SH-SY5Y (cell line): ENCODE measurements around the gene DNAJC1.

Experiments
- GATA2 ChIP-seq: IDR thresholded peaks from 2 replicates; pipeline ENCODE4 v1.6.1; 2011; ENCODE audit warnings: mild to moderate bottlenecking, low read depth, low read length
- GATA3 ChIP-seq: IDR thresholded peaks from 2 replicates; pipeline ENCODE4 v1.6.1; 2011; ENCODE audit warnings: low read depth, mild to moderate bottlenecking, low read length, moderate library complexity

GRCh38 chr10:21954132-21954531 is 49.4 kb downstream of the DNAJC1 start:
- TF ChIP-seq GATA2 (no peak), GATA3 (no peak)
